IMR-90 (cell line): Measurements from ENCODE around the gene ESD. TPM values are rescaled to one million over a fixed set of nuclear protein-coding genes. Genes with fewer than 3 reads are reported as not detected.

Experiments used
- ATAC-seq: fragments of 200-7000 bp; cut with Tn5 transposase; 2 replicates; pipeline ENCODE4 v1.9.1; 2020; ENCODE audit warnings: low read depth, mild to moderate bottlenecking, moderate library complexity
- BruUV-seq: library from RNA; stranded (reverse); fragments of 400-500 nt; replicated peaks from 2 replicates; lab custom pipeline; 2021; lab: Mats Ljungman, UMichigan
- CTCF ChIA-PET: fragments of 300-600 bp; formaldehyde crosslinking; extraction: SDS; loops from one replicate; lab custom pipeline; 2021; ENCODE audit warnings: antibody characterized with exemption; lab: Yijun Ruan, JAX
- POLR2A ChIA-PET: fragments of 300-600 bp; sonication (Branson Sonifier 250); formaldehyde crosslinking; loops from one replicate; lab custom pipeline; 2022; ENCODE audit warnings: antibody characterized with exemption; ENCODE audit not compliant: unreplicated experiment; lab: Charles Lee
- DNase-seq: peaks from one replicate; pipeline ENCODE4 v3.0.0; 2013
- H2AFZ ChIP-seq: replicated peaks from 2 replicates; pipeline ENCODE3; 2013; ENCODE audit warnings: low read length, mild to moderate bottlenecking; ENCODE audit not compliant: poor library complexity
- H2AK5ac ChIP-seq: 2 replicates; pipeline ENCODE4 v1.6.1; 2013; ENCODE audit warnings: low read depth, low read length, inconsistent platforms
- H2AK9ac ChIP-seq: replicated peaks from 2 replicates; pipeline ENCODE3; 2013; ENCODE audit warnings: mild to moderate bottlenecking, low read depth, low read length, moderate library complexity; ENCODE audit not compliant: poor library complexity
- H2BK120ac ChIP-seq: 2 replicates; pipeline ENCODE4 v1.6.1; 2013; ENCODE audit warnings: low read depth, low read length, inconsistent platforms
- H2BK15ac ChIP-seq: 3 replicates; pipeline ENCODE4 v1.6.1; 2013; ENCODE audit warnings: low read depth, low read length, inconsistent platforms
- H2BK20ac ChIP-seq: 2 replicates; pipeline ENCODE4 v1.6.1; 2013; ENCODE audit warnings: low read depth, mild to moderate bottlenecking, inconsistent platforms, low read length, moderate library complexity
- H2BK5ac ChIP-seq: 2 replicates; pipeline ENCODE4 v1.6.1; 2013; ENCODE audit warnings: mild to moderate bottlenecking, low read depth, low read length, inconsistent platforms; ENCODE audit not compliant: poor library complexity, severe bottlenecking
- H3K14ac ChIP-seq: replicated peaks from 2 replicates; pipeline ENCODE4 v1.6.1; 2013; ENCODE audit warnings: low read depth, low read length, inconsistent platforms
- H3K18ac ChIP-seq: 2 replicates; pipeline ENCODE4 v1.6.1; 2013; ENCODE audit warnings: low read depth, low read length, control low read depth
- H3K23ac ChIP-seq: 2 replicates; pipeline ENCODE4 v1.6.1; 2013; ENCODE audit warnings: low read depth, low read length, inconsistent platforms
- H3K27ac ChIP-seq: 2 replicates; pipeline ENCODE4 v1.5.1; 2013; ENCODE audit warnings: mild to moderate bottlenecking, control low read depth, low read length; ENCODE audit not compliant: insufficient read depth
- H3K27me3 ChIP-seq: 2 replicates; pipeline ENCODE4 v1.6.1; 2013; ENCODE audit warnings: low read length; ENCODE audit not compliant: control insufficient read depth, insufficient read depth
- H3K36me3 ChIP-seq: 2 replicates; pipeline ENCODE4 v1.6.1; 2013; ENCODE audit warnings: low read length, mixed read lengths; ENCODE audit not compliant: control insufficient read depth, insufficient read depth
- H3K4ac ChIP-seq: 2 replicates; pipeline ENCODE4 v1.6.1; 2013; ENCODE audit warnings: low read depth, low read length, inconsistent platforms
- H3K4me1 ChIP-seq: 2 replicates; pipeline ENCODE4 v1.6.1; 2013; ENCODE audit warnings: low read length, mixed read lengths; ENCODE audit not compliant: control insufficient read depth, insufficient read depth
- H3K4me2 ChIP-seq: 2 replicates; pipeline ENCODE4 v1.6.1; 2013; ENCODE audit warnings: low read depth, mild to moderate bottlenecking, control low read depth, low read length, moderate library complexity
- H3K4me3 ChIP-seq: 2 replicates; pipeline ENCODE4 v1.5.1; 2013; ENCODE audit warnings: low read depth, mild to moderate bottlenecking, control low read depth, low read length, moderate library complexity; ENCODE audit not compliant: insufficient read depth
- H3K56ac ChIP-seq: 2 replicates; pipeline ENCODE4 v1.6.1; 2013; ENCODE audit warnings: low read length, inconsistent platforms; ENCODE audit not compliant: insufficient read depth; ENCODE audit errors: extremely low read depth
- H3K79me1 ChIP-seq, 2 experiments: 2 replicates each; pipeline ENCODE4 v1.6.1; 2013; ENCODE audit warnings: low read length in 2 of 2, inconsistent platforms in 1 of 2, low read depth in 1 of 2
- H3K9ac ChIP-seq: 2 replicates; pipeline ENCODE4 v1.6.1; 2013; ENCODE audit warnings: low read depth, low read length, control low read depth
- H3K9me1 ChIP-seq: 2 replicates; pipeline ENCODE4 v1.6.1; 2013; ENCODE audit warnings: low read length, inconsistent platforms; ENCODE audit not compliant: insufficient read depth
- H3K9me3 ChIP-seq: 2 replicates; pipeline ENCODE4 v1.6.1; 2013; ENCODE audit warnings: low read length; ENCODE audit not compliant: control insufficient read depth, insufficient read depth
- H4K20me1 ChIP-seq: 2 replicates; pipeline ENCODE4 v1.6.1; 2013; ENCODE audit warnings: low read length, inconsistent platforms; ENCODE audit not compliant: insufficient read depth
- H4K5ac ChIP-seq: 2 replicates; pipeline ENCODE4 v1.6.1; 2013; ENCODE audit warnings: mild to moderate bottlenecking, low read depth, low read length, control low read depth
- H4K8ac ChIP-seq, 2 experiments: 2 replicates each; pipeline ENCODE4 v1.6.1; 2013; ENCODE audit warnings: low read depth in 2 of 2, low read length in 2 of 2, control low read depth in 1 of 2, inconsistent platforms in 1 of 2
- H4K91ac ChIP-seq: 2 replicates; pipeline ENCODE4 v1.6.1; 2013; ENCODE audit warnings: low read depth, low read length, inconsistent platforms; ENCODE audit not compliant: insufficient read depth
- BHLHE40 ChIP-seq: fragments of 150-350 bp; IDR thresholded peaks from 2 replicates; pipeline ENCODE4 v1.6.1; 2016; ENCODE audit warnings: mild to moderate bottlenecking, low read depth, low read length
- CHD1 ChIP-seq: IDR thresholded peaks from 2 replicates; pipeline ENCODE4 v1.6.1; 2012; ENCODE audit warnings: low read depth, low read length, improper control_type of control experiment
- CTCF ChIP-seq: conservative IDR thresholded peaks from 2 replicates; pipeline ENCODE4 v1.5.1; 2012; ENCODE audit warnings: mild to moderate bottlenecking, low read depth, low read length, improper control_type of control experiment
- ELK1 ChIP-seq: fragments of 150-350 bp; IDR thresholded peaks from 2 replicates; pipeline ENCODE4 v1.6.1; 2016; ENCODE audit warnings: low read depth, mild to moderate bottlenecking, low read length, moderate library complexity, borderline replicate concordance
- POLR2A ChIP-seq: IDR thresholded peaks from 2 replicates; pipeline ENCODE4 v1.6.1; 2012; ENCODE audit warnings: mild to moderate bottlenecking, low read depth, low read length
- RAD21 ChIP-seq: IDR thresholded peaks from 2 replicates; pipeline ENCODE4 v1.6.1; 2012; ENCODE audit warnings: low read length, improper control_type of control experiment
- RFX5 ChIP-seq: IDR thresholded peaks from 2 replicates; pipeline ENCODE4 v1.8.0; 2012; ENCODE audit warnings: low read depth, mild to moderate bottlenecking, low read length, moderate library complexity
- SMC3 ChIP-seq: fragments of 150-350 bp; IDR thresholded peaks from 2 replicates; pipeline ENCODE4 v1.6.1; 2016; ENCODE audit warnings: low read depth, mild to moderate bottlenecking, antibody characterized with exemption, low read length, moderate library complexity
- WGBS, 2 experiments: methylation state at CpG; one replicate each; pipeline versions ENCODE4 v1.1.5 to v1.1.7; 2013; ENCODE audit warnings: missing lambda C conversion rate in 2 of 2; ENCODE audit not compliant: insufficient read length in 1 of 2; ENCODE audit errors: extremely low coverage in 2 of 2; 5-methylcytosine and 5-hydroxymethylcytosine counted together
- dilution Hi-C: fragments of 300-500 bp; cut with HindIII; formaldehyde crosslinking; loops from one replicate; pipeline ENCODE4 v1.14.3; 2018; ENCODE audit warnings: low sequenced_read_pairs; ENCODE audit not compliant: unreplicated experiment
- in situ Hi-C: fragments of 300-500 bp; cut with MboI; formaldehyde crosslinking; loops from 3 replicates; pipeline ENCODE4 v1.14.3; 2019; ENCODE audit warnings: low sequenced_read_pairs, inconsistent platforms, mixed read lengths
- intact Hi-C: fragments of 100-400 bp; cut with micrococcal nuclease; formaldehyde crosslinking; loops from 2 replicates; pipeline ENCODE4 v1.10.0; 2022
- polyA plus RNA-seq, 3 experiments: library from polyadenylated mRNA; depleted of rRNA; stranded (reverse); fragments of >200 nt; gene quantifications; 2 replicates each; pipeline ENCODE4 v1.2.3, GENCODE V29; 2012; ENCODE audit warnings: low replicate concordance in 1 of 3
- total RNA-seq: library from RNA; depleted of rRNA; stranded (reverse); fragments of >200 nt; gene quantifications from 2 replicates; pipeline ENCODE4 v1.2.3, GENCODE V29; 2012

ESD gene
- total and polyA plus RNA-seq, 2 of the 4 experiments (the other 2 are of a cell fraction): 90.4 to 135 TPM

GRCh38 chr13:46728777-46729176 is 68.2 kb downstream of the ESD start:
- Histone ChIP-seq H2BK20ac (no peak overlapping the region), H3K9me1 (peaks cover 2% of the 10 kb centered on the region; the same call in 1 of the 2 replicates), H3K36me3 (peaks cover 30% of the 10 kb centered on the region), H3K79me1 (no peaks in the 10 kb centered on the region), H3K4me2 (no peak overlapping the region), H3K4ac (no peak overlapping the region), H2BK120ac (no peak overlapping the region), H3K27me3 (no peaks in the 10 kb centered on the region), H2BK15ac (no peak overlapping the region), H3K4me3 (no peak overlapping the region), H4K8ac (no peak overlapping the region), H3K23ac (no peak overlapping the region), H3K9ac (no peak overlapping the region), H3K9me3 (no peaks in the 10 kb centered on the region), H3K27ac (no peak overlapping the region), H3K56ac (no peak overlapping the region), H4K20me1 (no peaks in the 10 kb centered on the region), H2BK5ac (no peak overlapping the region), H2AFZ (no peak overlapping the region), H4K5ac (no peak overlapping the region), H4K91ac (no peak overlapping the region), H2AK5ac (no peak overlapping the region), H3K14ac (no peak overlapping the region), H2AK9ac (no peak overlapping the region), H3K4me1 (no peaks in the 10 kb centered on the region), H3K18ac (no peak overlapping the region)
- intact Hi-C loops (no loop called here), dilution Hi-C loops (no loop called here), in situ Hi-C loops (loop anchor here (10.0 kb wide), 1 partner anchor 234 kb away; no protein-coding TSS in a partner anchor)
- no TSS peak for BruUV-seq
- TF ChIP-seq SMC3: no peak
- TF ChIP-seq BHLHE40: no peak
- no peak for TF ChIP-seq CHD1
- no peak for TF ChIP-seq RAD21
- TF ChIP-seq ELK1: no peak
- TF ChIP-seq POLR2A: no peak
- TF ChIP-seq RFX5: no peak
- TF ChIP-seq CTCF: 0 out of 2 replicates have a peak, but pooled peaks have one; percentile 6
- ATAC-seq (no peak), DNase-seq (no peak)
- CTCF ChIA-PET: no interaction called here
- POLR2A ChIA-PET: no interaction called here
- 100% methylated on average over 3 of the region's 7 CpGs; no CpG with 5 or more reads in 1 of the 2 experiments for WGBS, 2 experiments
